ENCODE measurements around the gene ATP6V1A.

The ATP6V1A gene

DNA sequence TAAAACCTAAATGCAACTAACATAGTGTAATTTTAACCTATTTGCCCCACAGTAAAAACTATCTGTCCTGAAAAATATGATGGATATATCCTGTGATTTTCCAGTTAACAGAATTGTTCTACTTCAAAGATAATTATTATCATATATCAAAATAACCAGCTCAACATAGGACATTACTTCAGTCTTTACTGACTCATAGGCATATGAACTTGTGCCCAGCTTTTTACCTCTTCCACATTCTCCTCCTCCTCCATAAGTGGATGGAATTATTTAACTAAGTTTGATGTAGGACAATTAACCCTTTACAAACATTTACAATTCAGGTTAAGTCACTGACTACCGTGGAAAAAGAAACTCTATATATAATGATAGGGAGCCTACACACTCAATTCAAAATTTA is 27.5 kb upstream of the ATP6V1A start:
- no peak for DNase-seq (ENCODE audit: insufficient read length, low spot score)
- no peak for TF ChIP-seq POLR2AphosphoS5 (IDR thresholded peaks at IDR 0.05; ENCODE audit: low read depth, low read length)
- TF ChIP-seq TAF1 (IDR thresholded peaks at IDR 0.05; ENCODE audit: low read depth, low read length): no peak
- TF ChIP-seq SPI1 (IDR thresholded peaks at IDR 0.05; ENCODE audit: low read depth, low read length): no peak
- no peak for TF ChIP-seq POU2F2 (IDR thresholded peaks at IDR 0.05; ENCODE audit: low read depth, low read length)
- FAIRE-seq: no peak

DNA sequence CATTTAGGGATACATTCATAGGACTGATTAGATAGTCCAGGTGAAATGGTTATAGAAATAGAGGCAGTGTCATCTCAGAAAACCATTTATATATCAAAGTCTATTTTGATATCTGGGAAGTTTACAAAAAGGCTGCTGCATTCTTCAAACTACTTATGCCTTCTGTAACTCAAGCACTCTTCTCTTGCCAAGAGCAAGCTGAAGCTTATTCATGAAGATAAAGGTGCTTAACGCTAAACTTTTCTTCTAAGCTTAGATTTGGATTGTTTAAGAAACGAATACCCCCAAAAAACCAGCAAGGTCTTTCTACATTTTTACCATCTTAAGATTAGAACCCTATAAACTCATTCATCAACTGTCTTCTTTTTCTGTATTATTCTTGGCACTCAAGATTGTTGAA is 27.1 kb upstream of the ATP6V1A start:
- no peak for FAIRE-seq

DNA sequence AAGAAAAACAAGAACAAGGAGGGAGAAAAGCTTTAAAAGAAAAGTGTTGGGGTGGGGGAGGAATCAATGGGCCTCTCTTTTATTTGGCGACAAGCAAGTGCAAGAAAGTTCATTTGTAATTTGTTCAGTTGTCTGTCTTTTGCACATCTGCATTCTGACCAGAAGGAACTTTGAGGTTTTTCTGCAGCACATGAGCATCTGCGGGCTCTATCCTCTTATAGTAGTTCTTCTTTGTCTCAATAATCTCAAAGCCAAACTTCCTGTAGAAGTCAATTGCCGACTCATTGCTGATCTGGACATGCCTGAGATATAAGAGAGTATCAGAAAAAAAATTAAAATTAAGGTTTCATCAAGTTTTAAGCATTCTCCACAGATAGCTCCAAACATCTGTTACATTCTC is 25.2 kb upstream of the ATP6V1A start:
- no peak for FAIRE-seq
- DNase-seq (ENCODE audit: insufficient read length, low spot score): no peak
- TF ChIP-seq SPI1 (IDR thresholded peaks at IDR 0.05; ENCODE audit: low read depth, low read length) (no peak), POLR2AphosphoS5 (IDR thresholded peaks at IDR 0.05; ENCODE audit: low read depth, low read length) (no peak), POLR2A (IDR thresholded peaks at IDR 0.05; ENCODE audit: low read depth, low read length) (no peak), PAX5 (IDR thresholded peaks at IDR 0.05; ENCODE audit: insufficient read depth, low read length, severe bottlenecking) (no peak), TAF1 (IDR thresholded peaks at IDR 0.05; ENCODE audit: low read depth, low read length) (no peak), POU2F2 (IDR thresholded peaks at IDR 0.05; ENCODE audit: low read depth, low read length) (no peak)

More for the DNA sequence above, 27.1 kb upstream of the ATP6V1A start:
- TF ChIP-seq SPI1 (IDR thresholded peaks at IDR 0.05; ENCODE audit: low read depth, low read length): no peak
- no peak for TF ChIP-seq POU2F2 (IDR thresholded peaks at IDR 0.05; ENCODE audit: low read depth, low read length)
- no peak for TF ChIP-seq POLR2A (IDR thresholded peaks at IDR 0.05; ENCODE audit: low read depth, low read length)
- TF ChIP-seq PAX5 (IDR thresholded peaks at IDR 0.05; ENCODE audit: insufficient read depth, low read length, severe bottlenecking): no peak
- TF ChIP-seq TAF1 (IDR thresholded peaks at IDR 0.05; ENCODE audit: low read depth, low read length): no peak
- TF ChIP-seq POLR2AphosphoS5 (IDR thresholded peaks at IDR 0.05; ENCODE audit: low read depth, low read length): no peak
- no peak for DNase-seq (ENCODE audit: insufficient read length, low spot score)

DNA sequence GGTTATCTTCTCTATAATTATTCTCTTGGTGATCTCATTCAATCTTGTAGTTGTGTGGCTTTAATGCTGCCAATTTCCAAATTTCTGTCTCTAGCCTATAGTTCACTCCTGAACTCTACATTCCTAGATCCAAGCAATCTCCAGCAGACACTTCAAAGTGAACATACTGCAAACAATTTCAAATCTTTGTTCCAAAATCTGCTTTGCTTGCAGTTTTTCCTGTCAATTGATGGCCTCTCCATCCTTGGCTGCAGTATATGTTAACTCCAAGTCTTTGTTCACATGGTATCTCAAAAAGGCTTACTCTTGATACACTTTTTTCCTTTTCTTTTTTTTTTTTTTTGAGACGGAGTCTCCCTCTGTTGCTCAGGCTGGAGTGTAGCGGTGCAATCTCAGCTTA is 18.2 kb upstream of the ATP6V1A start:
- no peak for FAIRE-seq
- DNase-seq (ENCODE audit: insufficient read length, low spot score): no peak
- no peak for TF ChIP-seq POLR2A (IDR thresholded peaks at IDR 0.05; ENCODE audit: low read depth, low read length)
- no peak for TF ChIP-seq SPI1 (IDR thresholded peaks at IDR 0.05; ENCODE audit: low read depth, low read length)
- no peak for TF ChIP-seq TAF1 (IDR thresholded peaks at IDR 0.05; ENCODE audit: low read depth, low read length)
- no peak for TF ChIP-seq POLR2AphosphoS5 (IDR thresholded peaks at IDR 0.05; ENCODE audit: low read depth, low read length)
- no peak for TF ChIP-seq POU2F2 (IDR thresholded peaks at IDR 0.05; ENCODE audit: low read depth, low read length)
- no peak for TF ChIP-seq PAX5 (IDR thresholded peaks at IDR 0.05; ENCODE audit: insufficient read depth, low read length, severe bottlenecking)

DNA sequence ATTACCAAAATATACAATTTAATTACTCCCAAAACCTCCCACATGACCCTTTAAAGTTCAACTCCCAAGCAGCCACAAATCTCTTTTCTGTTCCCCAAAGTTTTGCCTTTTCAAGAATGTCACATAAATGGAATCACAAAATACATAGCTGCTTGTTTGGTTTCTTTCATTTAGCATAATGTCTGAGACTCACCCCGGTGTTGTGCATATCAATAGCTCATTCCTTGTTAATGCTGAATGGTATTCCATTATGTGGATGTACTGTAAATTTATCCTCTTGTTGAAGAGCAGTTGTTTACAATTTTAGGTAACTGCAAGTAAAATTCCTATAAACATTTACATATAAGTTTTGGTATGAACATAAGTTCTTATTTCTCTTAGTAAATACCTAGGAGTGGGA is 16.3 kb upstream of the ATP6V1A start:
- TF ChIP-seq POLR2AphosphoS5 (IDR thresholded peaks at IDR 0.05; ENCODE audit: low read depth, low read length): no peak
- no peak for TF ChIP-seq POU2F2 (IDR thresholded peaks at IDR 0.05; ENCODE audit: low read depth, low read length)
- no peak for TF ChIP-seq POLR2A (IDR thresholded peaks at IDR 0.05; ENCODE audit: low read depth, low read length)
- TF ChIP-seq SPI1 (IDR thresholded peaks at IDR 0.05; ENCODE audit: low read depth, low read length): no peak
- TF ChIP-seq PAX5 (IDR thresholded peaks at IDR 0.05; ENCODE audit: insufficient read depth, low read length, severe bottlenecking): no peak
- no peak for TF ChIP-seq TAF1 (IDR thresholded peaks at IDR 0.05; ENCODE audit: low read depth, low read length)
- DNase-seq (ENCODE audit: insufficient read length, low spot score) (no peak), FAIRE-seq (no peak)

DNA sequence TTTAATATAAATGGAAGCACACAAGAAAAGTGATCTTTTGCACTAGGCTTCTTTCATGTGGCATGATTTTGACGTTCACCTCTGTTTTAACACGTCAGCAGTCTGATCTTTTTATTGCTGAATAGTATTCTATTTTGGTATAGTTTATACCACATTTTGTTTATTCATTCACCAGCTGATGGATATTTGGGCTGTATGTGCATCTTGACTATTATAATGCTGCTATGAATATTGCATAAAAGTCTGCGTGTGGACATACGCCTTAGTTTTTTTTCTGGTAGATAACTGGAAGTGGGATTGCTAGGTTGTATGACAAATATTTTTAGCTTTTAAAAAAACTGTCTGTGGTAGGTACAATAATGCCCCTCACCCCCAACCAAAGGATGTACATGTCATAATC is 15.1 kb upstream of the ATP6V1A start:
- DNase-seq (ENCODE audit: insufficient read length, low spot score): no peak
- TF ChIP-seq SPI1 (IDR thresholded peaks at IDR 0.05; ENCODE audit: low read depth, low read length): no peak
- TF ChIP-seq POLR2AphosphoS5 (IDR thresholded peaks at IDR 0.05; ENCODE audit: low read depth, low read length): no peak
- TF ChIP-seq PAX5 (IDR thresholded peaks at IDR 0.05; ENCODE audit: insufficient read depth, low read length, severe bottlenecking): no peak
- no peak for TF ChIP-seq POLR2A (IDR thresholded peaks at IDR 0.05; ENCODE audit: low read depth, low read length)
- no peak for TF ChIP-seq TAF1 (IDR thresholded peaks at IDR 0.05; ENCODE audit: low read depth, low read length)
- TF ChIP-seq POU2F2 (IDR thresholded peaks at IDR 0.05; ENCODE audit: low read depth, low read length): no peak
- no peak for FAIRE-seq

DNA sequence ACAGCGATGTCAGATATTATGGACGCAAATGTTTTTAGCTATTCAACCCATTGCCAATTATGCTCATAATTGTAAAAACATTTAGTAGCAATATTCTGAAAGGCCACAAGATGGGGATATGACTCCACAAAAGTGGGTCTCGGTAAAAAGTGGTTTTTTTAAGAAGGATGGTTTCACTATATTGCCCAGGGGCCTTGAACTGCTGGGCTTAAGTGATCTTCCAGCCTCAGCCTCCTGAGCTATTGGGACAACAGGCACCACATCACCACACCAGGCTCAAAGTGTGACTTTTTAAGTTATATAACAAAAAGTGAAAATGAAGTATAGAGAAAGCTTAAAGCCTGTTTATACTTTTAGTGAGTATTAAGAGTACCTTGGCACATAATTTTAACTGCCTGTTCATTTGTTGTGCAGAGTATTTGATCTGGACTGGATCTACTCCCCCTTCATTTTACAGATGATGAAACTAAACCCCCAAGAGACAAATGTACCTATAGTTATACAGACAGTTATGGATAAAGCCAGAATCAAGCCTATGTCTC is 10.2 kb upstream of the ATP6V1A start:
- TF ChIP-seq TAF1 (IDR thresholded peaks at IDR 0.05; ENCODE audit: low read depth, low read length) (no peak), POLR2AphosphoS5 (IDR thresholded peaks at IDR 0.05; ENCODE audit: low read depth, low read length) (no peak), SPI1 (IDR thresholded peaks at IDR 0.05; ENCODE audit: low read depth, low read length) (no peak), POU2F2 (IDR thresholded peaks at IDR 0.05; ENCODE audit: low read depth, low read length) (no peak), POLR2A (IDR thresholded peaks at IDR 0.05; ENCODE audit: low read depth, low read length) (no peak), PAX5 (IDR thresholded peaks at IDR 0.05; ENCODE audit: insufficient read depth, low read length, severe bottlenecking) (no peak)
- DNase-seq (ENCODE audit: insufficient read length, low spot score) (no peak), FAIRE-seq (peak; percentile 87)

DNA sequence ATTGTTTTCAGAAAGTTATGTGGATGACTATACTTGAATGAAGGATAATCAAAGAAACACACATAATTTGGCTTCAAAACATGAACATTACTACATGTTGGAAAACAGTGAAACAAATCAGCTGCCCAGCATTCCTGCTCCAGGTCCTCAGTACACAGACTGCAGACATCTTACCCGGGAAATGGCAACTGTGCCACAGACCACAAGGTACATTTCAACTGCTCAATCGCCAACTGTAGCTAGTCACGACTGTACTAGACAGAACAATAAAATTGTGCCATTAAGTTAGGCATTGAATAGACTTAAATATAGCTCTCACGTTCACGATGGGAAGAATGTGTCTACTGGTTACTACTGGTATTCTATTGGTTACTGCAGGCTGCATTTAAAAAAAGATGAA is 5.7 kb upstream of the ATP6V1A start:
- FAIRE-seq: peak; percentile 69

DNA sequence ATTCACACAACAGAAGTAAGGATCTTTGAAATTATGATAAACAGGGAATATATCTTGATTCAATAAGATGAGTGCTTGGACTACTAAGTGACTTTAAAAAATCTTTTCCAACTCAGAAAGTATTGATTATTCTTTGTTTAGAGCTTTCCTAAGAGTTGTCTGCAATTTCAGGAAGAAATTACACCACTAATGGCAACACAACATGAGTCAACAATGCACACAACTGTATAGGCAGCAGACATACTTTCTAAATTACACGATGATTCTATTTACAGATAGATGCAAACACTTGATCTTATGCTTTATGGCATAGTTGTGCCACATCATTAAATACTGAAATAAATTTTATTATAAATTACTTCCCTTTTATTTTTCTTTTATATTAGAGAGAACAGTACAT is 5.2 kb upstream of the ATP6V1A start:
- no peak for DNase-seq (ENCODE audit: insufficient read length, low spot score)
- FAIRE-seq: no peak
- no peak for TF ChIP-seq SPI1 (IDR thresholded peaks at IDR 0.05; ENCODE audit: low read depth, low read length)
- TF ChIP-seq POLR2AphosphoS5 (IDR thresholded peaks at IDR 0.05; ENCODE audit: low read depth, low read length): no peak
- no peak for TF ChIP-seq PAX5 (IDR thresholded peaks at IDR 0.05; ENCODE audit: insufficient read depth, low read length, severe bottlenecking)
- no peak for TF ChIP-seq POLR2A (IDR thresholded peaks at IDR 0.05; ENCODE audit: low read depth, low read length)
- TF ChIP-seq TAF1 (IDR thresholded peaks at IDR 0.05; ENCODE audit: low read depth, low read length): no peak
- TF ChIP-seq POU2F2 (IDR thresholded peaks at IDR 0.05; ENCODE audit: low read depth, low read length): no peak

More for the DNA sequence above, 5.7 kb upstream of the ATP6V1A start:
- TF ChIP-seq POU2F2 (IDR thresholded peaks at IDR 0.05; ENCODE audit: low read depth, low read length): no peak
- TF ChIP-seq SPI1 (IDR thresholded peaks at IDR 0.05; ENCODE audit: low read depth, low read length): no peak
- no peak for TF ChIP-seq POLR2A (IDR thresholded peaks at IDR 0.05; ENCODE audit: low read depth, low read length)
- TF ChIP-seq POLR2AphosphoS5 (IDR thresholded peaks at IDR 0.05; ENCODE audit: low read depth, low read length): no peak
- no peak for TF ChIP-seq TAF1 (IDR thresholded peaks at IDR 0.05; ENCODE audit: low read depth, low read length)
- no peak for TF ChIP-seq PAX5 (IDR thresholded peaks at IDR 0.05; ENCODE audit: insufficient read depth, low read length, severe bottlenecking)
- DNase-seq (ENCODE audit: insufficient read length, low spot score): no peak
